Head of caudate nucleus (tissue), 42 donors: ENCODE data around the gene ZNF232.
"Not testable (repeated sequence)": the region's sequence is repeated elsewhere in the genome, so short reads cannot be mapped to it uniquely, and the experiment has no call there.

Experiments
- DNase-seq, 42 donors: peaks; one replicate each; pipeline versions ENCODE4 v3.0.0 to v3.0.0-alpha.2; 2020 to 2021; ENCODE audit warnings: mixed read lengths in 7 of 42
- intact Hi-C: fragments of 100-400 bp; cut with DNase I; formaldehyde crosslinking; loops from one replicate; pipeline ENCODE4 v1.15.0; 2022

ZNF232 gene

GRCh38 chr17:5131146-5131715 is 19.6 kb upstream of the ZNF232 start:
- no peak for DNase-seq
- intact Hi-C loops: no loop called here

GRCh38 chr17:5130687-5131086 is 19.0 kb upstream of the ZNF232 start:
- peak in 2 of 42 donors; percentile 18 to 26 for DNase-seq
- intact Hi-C loops: not testable (repeated sequence)

- intact Hi-C loops: not testable (repeated sequence)
- peak in 1 of 42 donors; percentile 31 for DNase-seq
These were observed 18.6 kb upstream of the ZNF232 start for GRCh38 chr17:5130261-5130660.

- intact Hi-C loops: not testable (repeated sequence)
These were observed 18.1 kb upstream of the ZNF232 start for GRCh38 chr17:5129770-5130169.

GRCh38 chr17:5128905-5129535 is 17.3 kb upstream of the ZNF232 start:
- DNase-seq: peak in 2 of 42 donors; percentile 19 to 29

More at GRCh38 chr17:5129770-5130169, 18.1 kb upstream of the ZNF232 start:
- peak in 1 of 42 donors; percentile 28 for DNase-seq

GRCh38 chr17:5128387-5128786 is 16.7 kb upstream of the ZNF232 start:
- intact Hi-C loops: not testable (repeated sequence)
- DNase-seq: peak in 1 of 42 donors; percentile 8

More at GRCh38 chr17:5128905-5129535, 17.3 kb upstream of the ZNF232 start:
- intact Hi-C loops: no loop called here

GRCh38 chr17:5127910-5128309 is 16.2 kb upstream of the ZNF232 start:
- intact Hi-C loops: no loop called here
- DNase-seq: peak in 2 of 42 donors; percentile 9 to 22

- peak in 2 of 42 donors; percentile 15 to 27 for DNase-seq
- intact Hi-C loops: no loop called here
These were observed 15.2 kb upstream of the ZNF232 start for GRCh38 chr17:5126719-5127488.

- DNase-seq: peak in 5 of 42 donors; percentile 1 to 39 (median 20)
These were observed 13.2 kb upstream of the ZNF232 start for GRCh38 chr17:5124896-5125295.

GRCh38 chr17:5124125-5124760 is 12.6 kb upstream of the ZNF232 start:
- peak in 6 of 42 donors; percentile 6 to 35 (median 8) for DNase-seq
- intact Hi-C loops: not testable (repeated sequence)

More at GRCh38 chr17:5124896-5125295, 13.2 kb upstream of the ZNF232 start:
- intact Hi-C loops: not testable (repeated sequence)

- peak in 5 of 42 donors; percentile 5 to 35 (median 26) for DNase-seq
- intact Hi-C loops: no loop called here
These were observed 11.9 kb upstream of the ZNF232 start for GRCh38 chr17:5123343-5124124.

- intact Hi-C loops: no loop called here
- peak in 27 of 42 donors; percentile 5 to 64 (median 27) for DNase-seq
These were observed 11.1 kb upstream of the ZNF232 start for GRCh38 chr17:5122586-5123342.

- DNase-seq: peak in 5 of 42 donors; percentile 1 to 12 (median 3)
- intact Hi-C loops: not testable (repeated sequence)
These were observed 10.4 kb upstream of the ZNF232 start for GRCh38 chr17:5122056-5122455.

- peak in 6 of 42 donors; percentile 3 to 18 (median 8) for DNase-seq
- intact Hi-C loops: no loop called here
These were observed 9.6 kb upstream of the ZNF232 start for GRCh38 chr17:5121186-5121841.

- intact Hi-C loops: not testable (repeated sequence)
- DNase-seq: peak in 4 of 42 donors; percentile 1 to 19 (median 7)
These were observed 8.9 kb upstream of the ZNF232 start for GRCh38 chr17:5120436-5121185.

- intact Hi-C loops: no loop called here
- DNase-seq: peak in 2 of 42 donors; percentile 2 to 18
These were observed 8.4 kb upstream of the ZNF232 start for GRCh38 chr17:5120036-5120435.

GRCh38 chr17:5118219-5118618 is 6.5 kb upstream of the ZNF232 start:
- peak in 1 of 42 donors; percentile 24 for DNase-seq
- intact Hi-C loops: no loop called here
